GM19324 (cell line): ENCODE measurements around the gene PDRG1.

ENCODE experiments used
- ATAC-seq: cut with Tn5 transposase; IDR thresholded peaks from one replicate; pipeline ENCODE4 v1.9.1; 2021; ENCODE audit warnings: mild to moderate bottlenecking, moderate library complexity; ENCODE audit not compliant: unreplicated experiment, low FRiP score

The PDRG1 gene

DNA sequence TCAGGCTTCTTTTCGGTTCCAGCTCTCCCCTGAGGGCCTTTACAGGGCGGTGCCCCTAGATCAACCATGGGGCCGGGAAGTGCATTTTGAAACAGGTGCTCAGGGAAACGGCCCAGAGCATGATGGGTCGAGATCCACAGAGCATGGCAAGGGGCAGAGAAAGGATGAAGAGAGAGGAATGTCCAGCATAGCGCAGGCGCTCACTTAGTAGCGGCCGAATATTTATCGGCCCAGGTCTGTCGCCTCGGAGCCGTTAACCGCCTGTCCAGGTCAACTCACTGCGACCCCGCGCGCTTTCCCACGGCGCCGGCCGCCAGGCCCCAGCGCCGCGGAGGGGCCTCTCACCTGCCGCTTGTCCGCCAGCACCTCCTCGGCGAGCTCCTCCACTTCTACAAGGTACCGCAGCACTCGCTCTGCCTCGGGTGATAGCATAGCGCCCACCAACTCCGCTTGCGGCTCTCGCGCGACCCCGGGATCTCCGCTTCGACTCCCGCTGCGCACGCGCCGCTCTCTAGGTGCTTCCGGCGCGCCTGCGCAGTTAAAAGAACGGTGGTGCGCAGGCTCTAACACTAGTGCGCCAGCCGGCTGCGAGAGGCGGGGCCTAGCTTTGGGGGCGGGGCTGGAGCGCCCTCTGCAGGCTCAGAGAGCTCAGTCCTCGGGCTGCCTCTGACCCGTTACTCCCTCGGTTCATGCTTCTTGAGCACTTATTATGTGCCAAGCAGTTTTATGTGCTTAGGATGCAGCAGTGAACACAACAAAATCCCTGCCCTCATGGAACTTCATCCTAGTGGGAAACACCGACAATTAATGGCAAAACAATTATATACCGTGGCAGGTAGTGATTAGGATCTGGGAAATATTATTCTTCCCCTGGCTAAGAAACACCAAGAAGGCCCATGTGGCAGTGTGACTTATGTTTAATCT, at the start of gene PDRG1:
Gene PDRG1 (minus strand): TSS at position 517 of the 924 bp plus-strand sequence. CDS start 85 bp downstream, at position 432.
- ATAC-seq: peak; percentile 94

DNA sequence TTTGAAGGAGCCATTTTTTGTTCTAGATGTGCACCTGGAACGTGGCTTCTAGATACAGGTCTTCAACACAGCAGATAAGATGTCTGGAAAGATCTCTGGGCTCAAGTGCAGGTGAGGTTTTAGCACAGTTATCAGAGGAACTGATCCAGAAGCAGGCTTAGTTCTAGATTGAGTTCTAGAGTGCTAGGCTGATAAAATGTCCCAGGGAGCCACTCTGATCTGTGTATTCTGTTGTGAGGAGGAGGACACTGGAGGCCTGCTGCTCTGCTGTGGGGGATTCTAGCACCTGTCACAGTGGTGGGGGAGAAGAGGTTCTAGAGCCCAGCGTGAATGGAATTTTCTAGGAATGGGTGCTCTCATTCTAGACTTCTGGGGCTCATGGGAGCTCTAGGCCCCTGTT, 46.4 kb upstream of the PDRG1 start:
- ATAC-seq: no peak

DNA sequence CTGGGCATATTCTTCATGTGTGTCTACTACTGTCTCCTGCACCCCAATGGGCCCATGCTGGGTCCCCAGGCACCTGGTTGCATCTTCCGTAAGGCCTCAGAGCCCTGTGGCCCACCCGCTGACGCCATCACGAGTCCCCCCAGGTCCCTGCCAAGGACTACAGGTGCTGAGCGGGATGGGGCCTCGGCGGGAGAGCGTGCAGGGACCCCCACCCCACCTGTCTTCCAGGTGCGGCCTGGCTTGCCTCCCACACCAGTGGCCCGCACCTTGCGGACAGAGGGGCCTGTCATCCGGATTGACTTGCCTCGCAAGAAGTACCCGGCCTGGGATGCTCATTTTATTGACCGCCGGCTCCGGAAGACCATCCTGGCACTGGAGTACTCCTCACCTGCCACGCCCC, 45.1 kb upstream of the PDRG1 start:
- ATAC-seq: no peak

DNA sequence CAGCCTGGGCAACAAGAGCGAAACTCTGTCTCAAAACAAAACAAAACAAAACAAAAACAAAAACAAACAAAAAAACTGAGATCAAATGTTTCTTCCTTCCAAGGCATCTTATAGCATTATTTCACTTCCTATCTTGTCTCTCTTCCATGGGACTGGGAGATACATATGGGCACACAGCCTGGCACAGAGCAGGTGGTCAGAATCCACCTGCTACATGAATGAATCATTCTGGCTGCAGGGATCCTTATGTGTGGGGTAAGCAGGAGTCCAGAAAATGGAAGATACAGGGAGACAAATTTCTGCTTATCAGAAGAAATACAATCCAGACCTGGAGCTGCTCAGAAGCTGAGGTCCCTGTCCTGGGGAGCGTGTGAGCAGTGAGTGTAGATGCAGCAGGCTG, 40.2 kb upstream of the PDRG1 start:
- ATAC-seq: no peak

DNA sequence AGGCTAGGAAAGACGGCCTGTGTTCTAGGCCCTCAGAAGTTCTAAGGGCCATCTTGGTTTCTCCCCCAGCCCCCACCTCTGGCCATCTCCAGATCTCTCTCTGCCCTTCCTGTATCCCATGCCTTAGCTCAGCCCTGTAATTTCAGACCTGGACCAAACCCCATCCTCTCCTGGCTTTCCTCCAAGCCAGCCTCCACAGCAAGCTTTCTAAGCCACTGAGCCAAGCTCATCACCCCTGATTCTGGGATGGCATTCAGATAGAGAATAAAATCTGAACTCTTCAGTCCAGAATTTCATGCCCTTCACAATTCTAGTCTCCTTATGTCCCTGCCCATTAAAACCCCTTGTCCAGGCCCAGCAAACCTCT, 39.5 kb upstream of the PDRG1 start:
- no peak for ATAC-seq

DNA sequence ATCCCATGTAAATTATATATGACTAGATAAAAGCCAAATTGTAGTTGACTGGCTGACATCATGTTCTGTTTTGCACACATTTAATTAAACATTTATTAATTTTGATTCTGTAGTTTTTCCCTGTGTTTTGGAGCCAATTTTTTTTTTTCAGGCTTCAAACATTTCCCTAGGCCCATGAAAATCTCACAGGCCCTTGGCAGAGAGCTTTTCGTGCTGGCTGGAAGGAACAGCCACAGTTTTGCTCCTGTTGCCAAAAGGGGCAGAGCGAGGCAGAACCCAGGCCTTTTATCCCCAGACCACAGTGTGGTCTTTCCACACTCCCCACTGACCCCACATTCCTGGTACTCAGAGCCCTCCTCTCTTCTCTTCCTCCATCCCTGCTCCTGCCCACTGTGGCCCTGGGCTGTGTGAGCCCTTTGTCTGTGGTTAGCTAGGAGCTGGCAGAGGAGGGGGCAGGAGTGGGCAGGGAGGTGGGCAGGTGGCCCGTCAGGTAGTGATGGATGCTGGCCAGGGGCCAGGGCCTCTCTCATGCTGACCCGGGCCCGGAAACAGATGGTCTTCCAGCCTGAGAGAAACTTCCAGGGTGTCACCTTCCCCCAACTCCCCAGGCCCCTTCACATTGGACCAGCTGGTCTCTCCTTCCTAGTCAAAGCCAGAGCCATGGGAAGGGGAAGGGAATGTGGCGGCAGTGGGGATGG, 38.9 kb upstream of the PDRG1 start:
- ATAC-seq: no peak

DNA sequence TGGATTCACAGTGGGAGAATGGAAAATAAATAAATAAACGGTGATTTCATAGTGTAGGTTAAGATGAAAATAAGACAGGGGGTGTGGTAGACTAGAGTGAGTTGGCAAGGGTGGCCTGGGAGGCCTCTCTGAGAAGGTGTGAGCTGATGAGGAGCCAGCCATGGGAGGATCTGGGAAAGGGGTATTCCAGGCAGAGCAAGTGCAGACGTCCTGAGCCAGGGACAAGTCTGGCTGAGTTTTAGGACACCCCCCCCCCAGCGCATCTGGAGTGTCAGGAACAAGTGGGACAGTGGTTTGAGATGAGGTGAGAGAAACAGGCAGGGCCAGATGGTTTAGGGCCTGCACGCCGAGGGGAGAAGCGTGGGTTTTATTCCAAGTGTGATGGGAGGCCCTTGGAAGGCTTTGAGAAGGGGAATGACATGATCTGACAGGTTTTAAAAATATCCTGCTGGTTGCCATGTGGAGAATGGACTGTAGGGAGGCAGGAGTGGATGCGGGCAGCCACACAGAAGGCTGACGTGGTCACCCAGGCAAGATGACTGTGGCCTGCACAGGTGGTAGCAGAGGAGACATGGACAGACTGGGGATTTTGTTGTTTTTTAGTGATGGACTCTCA, 37.3 kb upstream of the PDRG1 start:
- no peak for ATAC-seq

DNA sequence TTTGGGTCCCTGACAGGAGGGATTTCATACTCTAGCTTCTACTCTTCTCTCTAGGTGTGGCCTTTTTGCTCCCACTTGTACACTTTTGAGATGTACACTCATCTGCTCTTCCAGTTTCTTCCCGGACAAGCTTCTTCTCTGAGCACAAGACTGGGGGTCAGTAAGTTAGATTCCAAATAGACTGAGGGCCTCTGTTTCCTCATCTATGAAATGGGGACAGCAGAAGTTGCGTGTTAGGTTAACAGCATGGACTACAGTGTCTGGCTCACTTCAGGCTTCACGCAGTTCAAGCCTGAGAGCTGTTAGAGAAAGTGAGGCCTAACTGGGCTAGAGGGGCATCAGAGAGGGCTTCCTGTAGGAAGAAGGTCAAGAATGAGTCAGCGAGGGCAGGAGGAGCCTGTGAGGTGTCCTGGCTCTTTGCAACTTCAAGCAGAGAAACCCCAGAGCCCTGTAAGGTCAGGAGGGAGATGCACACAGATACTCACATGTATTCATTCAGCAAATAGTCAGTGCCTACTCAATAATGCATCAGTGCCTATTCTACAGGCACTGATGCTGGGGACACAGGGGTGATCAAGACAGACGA, 36.7 kb upstream of the PDRG1 start:
- ATAC-seq: no peak

DNA sequence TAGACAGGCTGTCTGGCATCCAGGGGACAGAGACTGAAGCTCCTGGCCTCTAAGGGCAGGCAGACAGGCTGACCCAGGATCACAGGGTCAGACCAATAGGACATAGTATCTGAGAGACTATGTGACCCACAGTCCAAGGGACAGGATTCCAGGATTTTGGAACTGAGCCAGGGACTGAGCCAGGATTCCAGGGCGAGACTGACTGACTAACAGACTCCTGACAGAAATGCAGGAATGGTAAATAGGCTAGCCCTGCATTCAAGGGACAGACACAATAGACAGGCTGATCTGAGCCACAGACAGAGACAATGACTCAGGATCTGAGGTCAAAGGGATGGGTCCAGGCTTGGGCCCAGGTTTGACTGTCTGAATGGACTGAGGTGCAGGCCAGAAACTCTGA, 35.9 kb upstream of the PDRG1 start:
- ATAC-seq: no peak

DNA sequence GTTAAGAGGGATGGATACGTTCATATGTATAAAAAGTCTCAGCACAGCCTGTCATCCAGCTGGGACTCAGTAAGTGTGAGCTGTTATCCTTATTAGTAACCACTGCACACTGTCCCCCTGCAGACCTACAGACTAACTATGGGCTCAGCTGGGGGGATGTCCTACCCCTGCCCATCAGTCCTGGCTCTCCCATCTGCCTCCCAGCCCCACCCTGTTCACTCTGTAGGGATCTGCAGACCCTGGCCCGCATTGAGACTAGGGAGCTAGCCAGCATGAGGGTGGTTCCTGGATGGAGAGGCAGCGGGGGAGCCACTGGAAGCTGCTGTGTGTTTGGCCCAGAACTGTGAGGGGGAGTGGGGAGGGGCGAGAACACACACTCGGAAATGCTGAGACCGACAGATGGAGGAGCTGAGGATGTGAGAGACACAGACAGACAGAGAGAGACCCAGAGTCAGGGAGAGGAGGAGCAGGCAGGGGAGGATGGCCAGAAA, 33.2 kb upstream of the PDRG1 start:
- no peak for ATAC-seq

DNA sequence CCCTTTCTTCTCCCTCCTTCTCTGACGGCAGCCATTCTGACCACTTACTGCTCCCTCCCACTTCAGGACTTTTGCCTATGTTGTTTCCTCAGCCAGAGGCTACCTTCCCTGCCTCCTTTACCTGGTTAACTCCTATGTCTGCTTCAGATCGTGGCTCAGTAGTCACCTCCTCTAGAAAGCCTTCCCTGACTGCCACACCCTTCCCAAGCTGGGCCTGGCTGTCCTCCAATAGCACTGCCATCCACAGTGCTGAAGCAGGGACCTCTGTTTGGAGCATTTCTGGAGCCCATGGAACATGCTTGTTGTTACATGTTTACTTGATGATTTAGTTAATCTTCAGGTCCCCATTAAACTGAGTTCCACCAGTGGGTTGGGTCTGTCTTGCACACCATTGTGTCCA, 29.9 kb upstream of the PDRG1 start:
- no peak for ATAC-seq

DNA sequence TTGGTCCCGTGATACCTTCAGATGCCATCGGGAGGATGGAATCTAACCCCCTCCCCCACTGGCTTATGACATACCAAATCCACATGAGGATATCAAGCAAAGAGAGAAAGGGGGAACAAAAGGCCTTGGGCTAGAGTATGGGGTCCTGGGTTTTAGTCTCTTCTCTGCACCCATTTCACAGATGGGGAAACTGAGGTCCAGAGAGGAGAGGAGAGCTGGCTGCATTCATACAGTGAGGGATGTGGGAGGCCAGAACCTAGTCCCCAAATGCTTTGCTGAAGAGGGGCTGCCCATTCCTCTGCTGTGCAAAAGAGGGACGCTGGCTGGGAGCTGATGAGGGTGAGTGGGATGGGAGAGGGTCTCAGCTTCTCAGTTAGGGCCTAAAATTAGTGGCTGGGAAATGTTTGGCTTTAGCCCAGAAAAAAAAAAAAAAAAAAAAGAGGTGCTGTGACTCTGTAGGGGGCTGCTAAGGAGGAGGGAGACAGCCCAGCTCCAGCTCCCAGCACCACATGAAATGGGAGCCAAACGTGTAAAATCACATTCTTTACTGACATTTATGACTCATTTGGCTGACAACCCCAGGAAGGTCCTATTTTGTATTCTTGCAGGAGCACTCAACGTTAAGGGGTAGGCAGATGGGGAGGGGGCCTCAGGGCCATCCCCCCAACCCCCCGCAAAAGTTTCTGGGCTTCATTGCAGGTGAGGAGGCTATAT, 28.0 kb upstream of the PDRG1 start:
- no peak for ATAC-seq

DNA sequence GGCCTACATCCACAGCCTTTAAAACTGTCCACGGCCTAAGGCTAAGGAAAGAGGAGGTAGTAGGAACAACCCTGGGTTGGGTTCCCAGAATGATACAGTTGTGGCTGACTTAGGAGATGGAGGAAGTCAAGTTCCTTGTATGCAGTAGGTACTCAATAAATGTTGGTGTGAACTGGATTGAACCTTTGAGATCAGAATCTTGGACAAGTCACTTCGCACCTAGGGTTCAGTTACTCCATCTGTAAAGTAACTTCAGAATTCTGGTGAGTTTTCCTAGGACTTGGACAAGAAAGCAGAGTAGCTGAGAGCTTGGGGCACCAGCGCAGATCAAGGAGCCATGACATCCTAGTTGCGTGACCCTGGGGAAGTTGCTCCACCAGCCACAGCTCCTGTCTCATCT, 25.2 kb upstream of the PDRG1 start:
- no peak for ATAC-seq

DNA sequence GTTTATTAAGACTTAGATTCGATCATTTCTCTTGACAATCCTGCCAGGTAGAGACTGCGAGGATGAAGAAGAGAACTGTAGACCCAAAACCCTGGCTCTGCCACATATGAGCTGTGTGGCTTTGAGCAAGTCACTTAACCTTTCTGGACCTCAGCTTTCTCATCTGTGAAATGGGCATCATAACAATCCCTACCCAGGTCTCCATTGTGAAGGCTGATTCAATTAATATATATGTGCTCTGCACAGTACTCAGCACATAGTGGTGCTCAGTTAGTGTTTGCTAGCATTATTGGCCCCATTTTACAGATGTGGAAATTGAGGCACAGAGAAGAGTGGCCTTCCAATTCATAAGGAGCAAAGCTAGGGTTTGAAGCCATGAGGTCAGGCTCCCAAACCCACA, 24.0 kb upstream of the PDRG1 start:
- no peak for ATAC-seq

DNA sequence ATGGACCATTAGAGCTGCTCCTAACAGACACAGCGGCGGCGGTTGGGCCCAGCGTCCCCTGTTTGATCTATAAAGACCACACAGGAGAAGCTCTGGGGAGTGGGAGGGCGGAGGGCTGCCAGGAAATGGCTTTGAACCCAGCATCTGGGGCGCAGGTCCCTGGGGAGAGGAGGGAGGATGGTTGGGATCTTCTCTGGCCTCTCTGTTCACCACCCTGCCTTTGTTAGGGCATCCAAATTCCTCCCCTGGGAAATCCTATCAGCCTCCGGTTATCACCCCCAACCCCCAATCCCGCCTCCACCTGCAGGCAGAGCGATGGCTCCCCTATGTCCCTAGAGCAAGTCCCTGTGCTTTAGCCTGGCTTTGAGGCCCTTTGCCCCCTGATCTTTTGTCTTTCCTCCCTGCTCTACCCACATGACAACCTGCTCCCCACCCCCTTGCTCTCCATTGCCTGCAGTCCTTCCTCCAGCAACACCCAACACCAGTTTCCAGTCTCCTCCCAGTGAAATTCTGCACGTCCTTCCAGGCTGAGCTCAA, 23.2 kb upstream of the PDRG1 start:
- no peak for ATAC-seq

DNA sequence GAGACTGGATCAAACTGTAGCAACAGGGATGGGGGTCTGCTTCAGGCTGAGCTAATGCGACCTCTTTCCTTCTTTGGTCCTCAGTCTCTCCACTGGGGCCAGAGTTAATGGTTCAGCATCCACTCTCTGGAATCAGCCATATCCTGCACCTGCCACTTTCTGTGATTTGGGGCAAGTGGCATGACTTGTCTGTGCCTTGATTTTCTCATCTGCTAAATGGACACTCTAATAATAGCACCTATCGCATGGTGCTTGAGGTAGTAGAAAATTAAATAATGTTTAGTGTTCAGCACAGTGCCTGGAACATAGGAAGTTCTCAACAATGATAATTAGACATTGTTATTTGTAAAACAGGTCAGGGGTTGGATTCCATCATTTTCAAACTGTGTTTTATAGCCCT, 22.4 kb upstream of the PDRG1 start:
- ATAC-seq: no peak

DNA sequence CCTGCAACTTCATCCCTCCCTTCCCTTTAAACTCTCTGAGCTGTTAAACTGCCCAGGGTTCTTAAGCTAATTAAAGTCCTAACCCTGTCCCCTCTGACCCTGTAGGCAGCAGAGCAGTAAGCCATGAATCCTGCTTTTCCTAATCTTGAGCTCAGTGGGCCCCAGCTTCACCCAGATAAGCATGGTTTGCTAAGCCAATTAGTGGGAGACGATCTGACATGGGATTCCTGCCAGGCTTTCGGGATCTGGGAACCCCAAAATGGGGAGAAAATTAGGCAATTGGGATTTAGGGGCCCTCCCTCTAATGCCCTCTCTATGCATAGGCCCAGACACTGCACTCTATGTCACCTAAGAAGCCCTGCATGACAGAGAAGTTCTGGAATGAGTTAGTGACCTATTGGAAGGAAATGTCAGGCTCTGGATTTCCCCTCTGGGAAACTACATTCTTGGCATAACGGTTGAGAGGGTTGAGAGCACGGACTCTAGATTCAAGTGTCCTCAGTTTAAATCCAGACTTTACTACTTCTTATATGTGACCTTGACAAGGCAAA, 20.7 kb upstream of the PDRG1 start:
- ATAC-seq: no peak

DNA sequence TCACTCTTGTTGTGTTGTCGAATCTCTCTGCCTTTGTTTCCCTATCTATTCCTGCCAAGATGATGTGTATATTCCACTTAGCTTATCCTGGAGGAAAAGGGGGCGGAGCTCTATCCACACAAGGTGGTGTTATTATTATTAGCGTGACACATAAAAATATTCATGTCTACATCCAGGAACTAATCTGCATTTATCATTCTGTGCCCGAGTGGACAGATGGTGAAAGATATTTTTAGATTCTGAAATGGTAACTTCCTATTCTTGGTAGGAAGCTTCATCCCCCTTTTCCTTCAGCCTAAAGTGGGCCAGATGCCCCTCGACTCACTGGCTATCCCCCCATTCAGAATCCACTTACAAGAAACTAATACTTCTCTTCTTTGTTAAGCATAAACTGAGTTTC, 18.1 kb upstream of the PDRG1 start:
- ATAC-seq: no peak

DNA sequence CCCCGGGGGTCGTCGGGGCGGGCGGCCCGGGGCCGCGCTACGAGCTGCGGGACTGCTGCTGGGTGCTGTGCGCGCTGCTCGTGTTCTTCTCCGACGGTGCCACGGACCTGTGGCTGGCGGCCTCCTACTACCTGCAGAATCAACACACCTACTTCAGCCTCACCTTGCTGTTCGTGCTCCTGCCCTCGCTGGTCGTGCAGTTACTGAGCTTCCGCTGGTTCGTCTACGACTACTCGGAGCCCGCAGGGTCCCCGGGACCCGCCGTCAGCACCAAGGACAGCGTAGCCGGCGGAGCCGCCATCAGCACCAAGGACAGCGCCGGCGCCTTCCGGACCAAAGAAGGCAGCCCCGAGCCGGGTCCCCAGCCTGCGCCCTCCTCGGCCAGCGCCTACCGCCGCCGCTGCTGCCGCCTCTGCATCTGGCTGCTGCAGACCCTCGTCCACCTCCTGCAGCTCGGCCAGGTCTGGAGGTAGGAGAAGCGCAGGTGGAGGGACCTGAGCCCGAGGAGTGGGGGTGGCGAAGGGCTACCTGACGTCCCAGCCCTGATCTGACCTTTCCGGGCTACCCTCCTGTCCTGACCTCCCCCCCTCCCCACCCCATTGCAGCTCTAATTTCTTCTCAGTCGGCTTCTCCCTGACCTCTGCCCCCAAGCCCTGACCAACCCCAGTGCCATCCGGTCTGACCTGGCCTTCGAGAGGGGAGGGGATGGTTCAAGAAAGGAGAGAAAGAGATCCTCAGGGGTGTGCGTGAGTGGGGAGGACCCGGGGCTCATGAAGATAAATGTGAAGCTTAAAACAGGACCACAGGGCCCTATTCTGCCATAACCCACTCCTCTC, 16.7 kb upstream of the PDRG1 start:
- no peak for ATAC-seq
